B cell (primary cell): ENCODE data around the gene AK8. TPM values are rescaled to one million over a fixed set of nuclear protein-coding genes. Genes with fewer than 3 reads are reported as not detected.

ENCODE experiments used
- ATAC-seq: fragments of 200-7000 bp; cut with Tn5 transposase; one replicate; pipeline ENCODE4 v1.10.0; 2021; ENCODE audit warnings: low read depth, mild to moderate bottlenecking, moderate number of reproducible peaks, moderate library complexity
- CTCF ChIA-PET: fragments of 350-600 bp; sonication (Branson Sonifier 250); formaldehyde crosslinking; loops from one replicate; lab custom pipeline; 2021; ENCODE audit warnings: antibody characterized with exemption, inconsistent platforms; lab: Charles Lee
- POLR2A ChIA-PET: fragments of 350-600 bp; sonication (Branson Sonifier 250); formaldehyde crosslinking; loops from one replicate; lab custom pipeline; 2021; ENCODE audit warnings: antibody characterized with exemption; lab: Charles Lee
- DNase-seq: peaks from one replicate; pipeline ENCODE4 v3.0.0; 2013
- H2AFZ ChIP-seq: 2 replicates; pipeline ENCODE4 v1.6.1; 2012; ENCODE audit warnings: mild to moderate bottlenecking, low read depth, low read length; ENCODE audit not compliant: insufficient read depth, poor library complexity, severe bottlenecking
- H3K27ac ChIP-seq, 2 donors: 1 replicate in 1 of 2; 2 replicates in 1 of 2; pipeline ENCODE4 v1.5.1; 2012 to 2013; ENCODE audit warnings: low read length in 2 of 2, mild to moderate bottlenecking in 2 of 2, moderate library complexity in 1 of 2
- H3K27me3 ChIP-seq, 4 experiments: fragments of 200-600 bp in 1 of 4; sonication (generic) in 1 of 4; replicated peaks in 1 of 4; 1 replicate in 2 of 4; 2 replicates in 2 of 4; pipeline versions ENCODE4 v1.6.1 to v1.7.0; 2013 to 2016; ENCODE audit warnings: low read length in 3 of 4, mild to moderate bottlenecking in 2 of 4, mixed read lengths in 1 of 4, moderate library complexity in 1 of 4; ENCODE audit not compliant: insufficient read depth in 4 of 4, control insufficient read depth in 3 of 4; ENCODE audit errors: control extremely low read depth in 1 of 4
- H3K36me3 ChIP-seq, 2 experiments: replicated peaks in 1 of 2; 1 replicate in 1 of 2; 2 replicates in 1 of 2; pipeline versions ENCODE4 v1.6.1 to v1.7.1; 2013; ENCODE audit warnings: low read length in 1 of 2; ENCODE audit not compliant: insufficient read depth in 2 of 2, control insufficient read depth in 1 of 2; ENCODE audit errors: control extremely low read depth in 1 of 2, extremely low read depth in 1 of 2
- H3K4me1 ChIP-seq, 2 donors: fragments of 200-600 bp in 1 of 2; sonication (generic) in 1 of 2; 1 replicate in 1 of 2; 2 replicates in 1 of 2; pipeline versions ENCODE4 v1.5.1 to v1.6.1; 2013 to 2017; ENCODE audit warnings: low read length in 2 of 2; ENCODE audit not compliant: control insufficient read depth in 2 of 2, insufficient read depth in 2 of 2
- H3K4me2 ChIP-seq: replicated peaks from 2 replicates; pipeline ENCODE3; 2012; ENCODE audit warnings: mild to moderate bottlenecking, low read depth, low read length; ENCODE audit not compliant: poor library complexity, severe bottlenecking
- H3K4me3 ChIP-seq, 5 experiments: fragments of 200-600 bp in 1 of 5; sonication (generic) in 1 of 5; 1 replicate in 3 of 5; 2 replicates in 2 of 5; pipeline versions ENCODE4 v1.5.1 to v1.7.0; 2011 to 2016; ENCODE audit warnings: low read length in 4 of 5, mild to moderate bottlenecking in 4 of 5, low read depth in 2 of 5, control low read depth in 1 of 5, moderate library complexity in 1 of 5; ENCODE audit not compliant: insufficient read depth in 1 of 5; ENCODE audit errors: control extremely low read depth in 1 of 5, extremely low read depth in 1 of 5
- H3K79me2 ChIP-seq: fragments of 200-600 bp; sonication (generic); one replicate; pipeline ENCODE4 v1.6.0; 2016; ENCODE audit warnings: low read length; ENCODE audit not compliant: control insufficient read depth, insufficient read depth
- H3K9ac ChIP-seq: fragments of 200-600 bp; sonication (generic); 2 replicates; pipeline ENCODE4 v1.6.1; 2017; ENCODE audit warnings: mild to moderate bottlenecking, low read length, moderate library complexity
- H3K9me3 ChIP-seq, 3 donors: one replicate each; pipeline versions ENCODE4 v1.6.1 to v1.7.1; 2013; ENCODE audit warnings: low read length in 2 of 3; ENCODE audit not compliant: control insufficient read depth in 2 of 3, insufficient read depth in 1 of 3; ENCODE audit errors: control extremely low read depth in 1 of 3
- H4K20me1 ChIP-seq: 2 replicates; pipeline ENCODE4 v1.6.0; 2012; ENCODE audit warnings: mild to moderate bottlenecking, low read length; ENCODE audit not compliant: insufficient read depth, control insufficient read depth, poor library complexity, severe bottlenecking
- H3K27ac Mint-ChIP-seq: one replicate; pipeline ENCODE4 v1.8.0; 2021; ENCODE audit warnings: mixed read lengths
- H3K27me3 Mint-ChIP-seq: one replicate; pipeline ENCODE4 v1.8.0; 2021; ENCODE audit warnings: mixed read lengths
- H3K4me1 Mint-ChIP-seq: one replicate; pipeline ENCODE4 v1.8.0; 2021; ENCODE audit warnings: mixed read lengths
- H3K4me3 Mint-ChIP-seq: one replicate; pipeline ENCODE4 v1.8.0; 2021; ENCODE audit warnings: mixed read lengths
- H3K9me3 Mint-ChIP-seq: one replicate; pipeline ENCODE4 v1.8.0; 2022; ENCODE audit warnings: mixed read lengths; ENCODE audit not compliant: insufficient read depth
- EZH2 ChIP-seq: IDR thresholded peaks from 2 replicates; pipeline ENCODE4 v1.6.1; 2012; ENCODE audit warnings: borderline replicate concordance, low read depth, mild to moderate bottlenecking, moderate library complexity, low read length; ENCODE audit not compliant: insufficient read depth, poor library complexity, severe bottlenecking
- WGBS: methylation state at CpG from one replicate; pipeline ENCODE4 v1.1.5; 2013; ENCODE audit warnings: missing lambda C conversion rate; ENCODE audit not compliant: insufficient coverage; 5-methylcytosine and 5-hydroxymethylcytosine counted together
- intact Hi-C: fragments of 100-400 bp; cut with micrococcal nuclease; formaldehyde crosslinking; loops from one replicate; pipeline ENCODE4 v1.10.0; 2022
- polyA plus RNA-seq: library from polyadenylated mRNA; depleted of rRNA; stranded (reverse); fragments of >200 nt; gene quantifications from 2 replicates; pipeline ENCODE4 v1.2.3, GENCODE V29; 2012
- total RNA-seq, 2 donors: library from RNA; stranded (reverse); fragments of 120-200 nt in 1 of 2; gene quantifications; 1 replicate in 1 of 2; 2 replicates in 1 of 2; pipeline versions ENCODE4 v1.2.3 to v1.2.4, GENCODE V29; 2013 to 2022
- TF ChIP-seq, protein P1 (sequence below): fragments of 200-600 bp; IDR thresholded peaks from one replicate; pipeline ENCODE4 v1.8.0; 2022; ENCODE audit warnings: antibody characterized with exemption, mild to moderate bottlenecking

The AK8 gene
- total and polyA plus RNA-seq, 2 donors (not counting 1 experiment from before 2014, with no cell fraction given), result 1.9 to 8.6 TPM

DNA sequence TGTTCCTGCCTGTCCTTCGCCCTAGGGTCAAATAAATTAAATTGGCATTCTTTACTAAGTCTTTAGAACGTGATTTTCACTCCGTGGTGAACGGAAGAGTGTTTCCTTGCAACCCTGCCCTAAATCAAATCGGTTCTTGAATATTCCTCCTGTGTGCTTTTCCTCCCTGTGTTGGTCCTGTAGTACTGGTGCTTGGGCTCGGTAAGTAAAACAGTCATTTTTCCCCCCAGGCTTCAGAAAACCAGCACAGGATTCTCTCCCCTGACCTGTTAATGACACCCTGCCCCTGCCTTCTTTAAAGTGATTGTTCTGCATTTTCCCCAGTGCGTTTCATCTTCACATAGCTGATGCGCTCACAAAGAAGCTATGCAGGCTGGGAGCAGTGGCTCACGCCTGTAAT lies 96.0 kb downstream of the AK8 start:
- H4K20me1 ChIP-seq, result no peaks in the 10 kb centered on the region
- H3K9ac ChIP-seq, result no peak overlapping the region
- no peak overlapping the region for H2AFZ ChIP-seq
- Mint-ChIP-seq H3K9me3 (no peaks in the 10 kb centered on the region), H3K27me3 (peaks cover 34% of the 10 kb centered on the region), H3K27ac (no peak overlapping the region), H3K4me3 (no peak overlapping the region), H3K4me1 (peaks cover 4% of the 10 kb centered on the region)
- H3K4me1 ChIP-seq, result no peaks in the 10 kb centered on the region
- ATAC-seq (no peak), DNase-seq (no peak)
- H3K27ac ChIP-seq, result no peak overlapping the region
- no peaks in the 10 kb centered on the region for H3K79me2 ChIP-seq
- H3K36me3 ChIP-seq, result no peaks in the 10 kb centered on the region
- WGBS, result 100% methylated on average over 6 of the region's 9 CpGs
- peaks cover 0 to 3% (median 2%) of the 10 kb centered on the region in 4 experiments for H3K27me3 ChIP-seq
- no peaks in the 10 kb centered on the region for H3K9me3 ChIP-seq
- intact Hi-C loops, result no loop called here
- no peak overlapping the region for H3K4me3 ChIP-seq
- ChIA-PET POLR2A (no interaction called here), CTCF (interaction anchor here (0.6 kb wide), 1 partner anchor 44 kb away, joined by 3 read pairs; no protein-coding TSS in a partner anchor)
- H3K4me2 ChIP-seq, result no peak overlapping the region
- TF ChIP-seq, protein P1, sequence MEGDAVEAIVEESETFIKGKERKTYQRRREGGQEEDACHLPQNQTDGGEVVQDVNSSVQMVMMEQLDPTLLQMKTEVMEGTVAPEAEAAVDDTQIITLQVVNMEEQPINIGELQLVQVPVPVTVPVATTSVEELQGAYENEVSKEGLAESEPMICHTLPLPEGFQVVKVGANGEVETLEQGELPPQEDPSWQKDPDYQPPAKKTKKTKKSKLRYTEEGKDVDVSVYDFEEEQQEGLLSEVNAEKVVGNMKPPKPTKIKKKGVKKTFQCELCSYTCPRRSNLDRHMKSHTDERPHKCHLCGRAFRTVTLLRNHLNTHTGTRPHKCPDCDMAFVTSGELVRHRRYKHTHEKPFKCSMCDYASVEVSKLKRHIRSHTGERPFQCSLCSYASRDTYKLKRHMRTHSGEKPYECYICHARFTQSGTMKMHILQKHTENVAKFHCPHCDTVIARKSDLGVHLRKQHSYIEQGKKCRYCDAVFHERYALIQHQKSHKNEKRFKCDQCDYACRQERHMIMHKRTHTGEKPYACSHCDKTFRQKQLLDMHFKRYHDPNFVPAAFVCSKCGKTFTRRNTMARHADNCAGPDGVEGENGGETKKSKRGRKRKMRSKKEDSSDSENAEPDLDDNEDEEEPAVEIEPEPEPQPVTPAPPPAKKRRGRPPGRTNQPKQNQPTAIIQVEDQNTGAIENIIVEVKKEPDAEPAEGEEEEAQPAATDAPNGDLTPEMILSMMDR, result no peak
- no peak for TF ChIP-seq EZH2

DNA sequence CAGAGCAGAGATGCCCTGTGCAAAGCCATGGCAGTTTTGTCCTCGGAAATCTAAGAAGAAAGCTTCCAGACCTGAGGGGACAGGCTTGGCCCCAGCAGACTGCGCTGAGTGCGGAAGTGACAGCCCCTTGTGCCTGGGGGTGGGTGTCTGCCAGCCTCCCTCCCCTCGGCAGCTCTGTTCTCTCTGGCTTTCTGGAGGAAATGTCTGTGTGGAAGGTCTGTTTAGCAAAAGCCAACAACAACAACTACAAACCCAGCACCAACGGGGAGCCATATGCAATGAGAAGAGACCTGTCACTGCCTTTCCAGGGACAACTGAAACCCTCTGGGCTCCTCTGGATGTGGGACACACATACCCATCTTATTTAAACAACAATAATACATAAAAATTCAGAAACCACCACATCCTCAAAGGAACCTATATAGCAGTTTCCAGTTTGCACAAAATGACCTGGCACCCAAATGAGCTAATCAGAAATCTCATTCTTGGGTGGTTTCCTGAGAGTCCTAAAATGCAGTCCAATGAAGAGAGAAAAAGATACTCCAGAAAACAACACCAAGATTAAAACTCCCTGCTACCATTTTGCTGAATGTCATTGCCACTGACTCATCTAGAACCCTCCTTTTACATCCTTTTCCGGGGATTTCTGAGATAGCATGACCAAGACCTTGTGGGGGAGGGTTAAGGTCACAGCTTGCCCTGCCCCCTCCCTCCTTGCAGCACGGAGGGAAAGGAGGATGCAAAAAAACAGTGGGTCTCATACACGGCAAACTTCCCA lies 97.7 kb downstream of the AK8 start:
- no peak overlapping the region for H3K4me3 Mint-ChIP-seq
- TF ChIP-seq, protein P1, result no peak
- TF ChIP-seq EZH2, result no peak
- Histone ChIP-seq H2AFZ (peak overlapping the region; percentile 36), H3K4me3 (no peak overlapping the region), H3K36me3 (no peaks in the 10 kb centered on the region), H3K9me3 (no peaks in the 10 kb centered on the region), H3K9ac (no peak overlapping the region), H3K27me3 (peaks cover 0 to 6% (median 2%) of the 10 kb centered on the region in 4 experiments), H3K4me2 (no peak overlapping the region), H3K4me1 (no peaks in the 10 kb centered on the region), H4K20me1 (no peaks in the 10 kb centered on the region), H3K27ac (no peak overlapping the region), H3K79me2 (no peaks in the 10 kb centered on the region)
- no peak for DNase-seq
- 57% methylated on average over 3 of the region's 8 CpGs for WGBS
- peaks cover 26% of the 10 kb centered on the region for H3K27me3 Mint-ChIP-seq
- no peaks in the 10 kb centered on the region for H3K9me3 Mint-ChIP-seq
- peaks cover 4% of the 10 kb centered on the region for H3K4me1 Mint-ChIP-seq
- CTCF ChIA-PET, result no interaction called here
- H3K27ac Mint-ChIP-seq, result no peak overlapping the region
- POLR2A ChIA-PET, result no interaction called here
- intact Hi-C loops, result no loop called here
- ATAC-seq, result no peak
